HepG2 (cell line): ENCODE data around the gene ZNF511. TPM values are rescaled to one million over a fixed set of nuclear protein-coding genes. Genes with fewer than 3 reads are reported as not detected.

Experiments used
- ATAC-seq: fragments of 200-7000 bp; cut with Tn5 transposase; 3 replicates; pipeline ENCODE4 v1.9.1; 2020; ENCODE audit warnings: mild to moderate bottlenecking, moderate library complexity
- BruUV-seq: library from RNA; stranded (reverse); fragments of 400-500 nt; replicated peaks from 2 replicates; lab custom pipeline; 2021; lab: Mats Ljungman, UMichigan
- CTCF ChIA-PET: fragments of 300-600 bp; formaldehyde crosslinking; extraction: SDS; loops from one replicate; lab custom pipeline; 2021; ENCODE audit warnings: low total read pairs, inconsistent platforms, low intra/inter-chr PET ratio; lab: Yijun Ruan, JAX
- POLR2A ChIA-PET: fragments of 350-600 bp; sonication (Branson Sonifier 250); formaldehyde crosslinking; loops from one replicate; lab custom pipeline; 2020; ENCODE audit warnings: antibody characterized with exemption, inconsistent platforms; lab: Yijun Ruan, JAX
- DNase-seq: peaks from one replicate; pipeline ENCODE4 v3.0.0-alpha.2; 2015; ENCODE audit warnings: low spot score
- FAIRE-seq: peaks from 3 replicates; lab custom pipeline; 2011; peaks lifted over from hg19 to GRCh38; lab: Jason Lieb, UNC
- H2AFZ ChIP-seq: one replicate; pipeline ENCODE4 v1.6.1; 2011; ENCODE audit warnings: low read length, inconsistent platforms
- H3K27ac ChIP-seq: fragments of 300-600 bp; 3 replicates; pipeline ENCODE4 v1.8.0; 2011; ENCODE audit warnings: mixed run types, mild to moderate bottlenecking, mixed read lengths, low read length, inconsistent platforms; ENCODE audit not compliant: insufficient read depth; ENCODE audit errors: extremely low read length
- H3K27me3 ChIP-seq, 2 experiments: fragments of 200-600 bp in 1 of 2; 2 replicates in 1 of 2; 3 replicates in 1 of 2; pipeline versions ENCODE4 v1.6.0 to v1.8.0; 2011; ENCODE audit warnings: low read length in 2 of 2, mild to moderate bottlenecking in 2 of 2, moderate library complexity in 2 of 2, inconsistent platforms in 1 of 2; ENCODE audit not compliant: insufficient read depth in 2 of 2, control insufficient read depth in 1 of 2
- H3K36me3 ChIP-seq, 2 experiments: fragments of 200-600 bp in 1 of 2; replicated peaks in 1 of 2; 2 replicates in 1 of 2; 3 replicates in 1 of 2; pipeline versions ENCODE4 v1.5.1 to v1.8.0; 2011; ENCODE audit warnings: low read length in 2 of 2, inconsistent platforms in 1 of 2; ENCODE audit not compliant: insufficient read depth in 2 of 2, control insufficient read depth in 1 of 2
- H3K4me1 ChIP-seq: 2 replicates; pipeline ENCODE4 v1.5.1; 2012; ENCODE audit warnings: low read length, inconsistent platforms; ENCODE audit not compliant: insufficient read depth
- H3K4me2 ChIP-seq: 2 replicates; pipeline ENCODE4 v1.6.0; 2011; ENCODE audit warnings: low read depth, low read length, inconsistent platforms
- H3K4me3 ChIP-seq, 3 experiments: fragments of 200-600 bp in 1 of 3; sonication (generic), shearing (Covaris generic) in 1 of 3; replicated peaks in 1 of 3; 2 replicates each; pipeline ENCODE4 v1.5.1; 2011 to 2016; ENCODE audit warnings: low read length in 3 of 3, inconsistent platforms in 2 of 3, low read depth in 2 of 3, mild to moderate bottlenecking in 2 of 3, control low read depth in 1 of 3, mixed read lengths in 1 of 3; ENCODE audit not compliant: insufficient read depth in 1 of 3
- H3K79me2 ChIP-seq: one replicate; pipeline ENCODE4 v1.6.1; 2011; ENCODE audit warnings: low read length, inconsistent platforms; ENCODE audit not compliant: insufficient read depth
- H3K9ac ChIP-seq: 2 replicates; pipeline ENCODE4 v1.6.0; 2011; ENCODE audit warnings: mild to moderate bottlenecking, low read depth, low read length, inconsistent platforms; ENCODE audit not compliant: insufficient read depth
- H3K9me3 ChIP-seq: 2 replicates; pipeline ENCODE4 v1.5.1; 2012; ENCODE audit warnings: mild to moderate bottlenecking, low read length
- H4K20me1 ChIP-seq: 2 replicates; pipeline ENCODE4 v1.6.0; 2011; ENCODE audit warnings: inconsistent platforms, mild to moderate bottlenecking, low read length, moderate library complexity; ENCODE audit not compliant: insufficient read depth
- KAT2B ChIP-seq: fragments of 150-350 bp; IDR thresholded peaks from 2 replicates; pipeline ENCODE4 v1.6.1; 2014; ENCODE audit warnings: low read depth, low read length, borderline replicate concordance
- ZNF503 ChIP-seq: sonication (generic); formaldehyde crosslinking; IDR thresholded peaks from 2 replicates; pipeline ENCODE4 v1.4.0; 2020; ENCODE audit warnings: missing genetic modification reagents
- WGBS: methylation state at CpG from one replicate; pipeline ENCODE4 v1.1.6; 2017; ENCODE audit warnings: low lambda C conversion rate; 5-methylcytosine and 5-hydroxymethylcytosine counted together
- in situ Hi-C: cut with HindIII; loops from 2 replicates; pipeline ENCODE4 v1.10.0; 2017; ENCODE audit warnings: low pct_unique_long_range_greater_than_20kb; ENCODE audit not compliant: extremely low pct_ligation_motif_present
- intact Hi-C: fragments of 100-400 bp; cut with micrococcal nuclease; formaldehyde crosslinking; loops from one replicate; pipeline ENCODE4 v1.10.0; 2022; ENCODE audit not compliant: unreplicated experiment
- polyA plus RNA-seq, 8 experiments: library from polyadenylated mRNA; depleted of rRNA in 3 of 8; stranded (reverse) in 7 of 8; unstranded in 1 of 8; fragments of >200 nt; fragmentation: Illumina TruSeq in 4 of 8; extraction: Trizol in 4 of 8; gene quantifications; 2 replicates each; pipeline versions ENCODE4 v1.2.1 to v1.2.3, GENCODE V29; 2011 to 2016; ENCODE audit warnings: low read depth in 4 of 8, missing spikeins in 1 of 8, mixed read lengths in 1 of 8; ENCODE audit not compliant: insufficient read depth in 1 of 8
- total RNA-seq, 5 experiments: library from RNA; depleted of rRNA; stranded (reverse); fragments of >200 nt; fragmentation: Illumina TruSeq; extraction: Trizol; gene quantifications; 2 replicates each; pipeline ENCODE4 v1.2.3, GENCODE V29; 2016; ENCODE audit warnings: low read depth in 1 of 5
- TF ChIP-seq, protein P1 (sequence below): sonication (generic); formaldehyde crosslinking; IDR thresholded peaks from 2 replicates; pipeline ENCODE4 v1.4.0; 2020; ENCODE audit warnings: mild to moderate bottlenecking, low read depth, missing genetic modification reagents
- TF ChIP-seq, protein P2 (sequence below): sonication (generic); formaldehyde crosslinking; IDR thresholded peaks from 2 replicates; pipeline ENCODE4 v1.5.0; 2020; ENCODE audit warnings: mild to moderate bottlenecking, missing genetic modification reagents

ZNF511 gene
- total and polyA plus RNA-seq, 2 of the 13 experiments (the other 11 are each of a cell fraction or from before 2014, with no cell fraction given): 35.6 to 66.4 TPM

DNA sequence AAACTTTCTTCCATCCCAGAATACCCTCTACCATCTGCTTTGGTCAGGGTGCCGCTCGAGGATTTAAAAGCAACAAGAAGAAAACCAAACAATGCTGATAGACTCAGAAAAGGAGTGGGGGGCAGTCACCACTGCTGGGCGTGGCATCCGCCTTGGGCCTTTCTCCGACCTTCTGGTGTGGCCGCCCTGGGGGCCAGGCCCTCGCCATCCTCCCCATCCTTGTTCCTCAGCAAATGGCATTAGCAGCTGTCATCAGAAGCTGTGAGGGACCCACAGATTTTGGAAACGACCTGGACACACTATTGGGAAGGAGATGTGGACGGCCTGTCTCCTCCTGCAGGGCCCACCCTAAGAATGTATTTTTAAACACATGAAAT lies 4.0 kb downstream of the ZNF511 start (continued):
- TF ChIP-seq, protein P1, sequence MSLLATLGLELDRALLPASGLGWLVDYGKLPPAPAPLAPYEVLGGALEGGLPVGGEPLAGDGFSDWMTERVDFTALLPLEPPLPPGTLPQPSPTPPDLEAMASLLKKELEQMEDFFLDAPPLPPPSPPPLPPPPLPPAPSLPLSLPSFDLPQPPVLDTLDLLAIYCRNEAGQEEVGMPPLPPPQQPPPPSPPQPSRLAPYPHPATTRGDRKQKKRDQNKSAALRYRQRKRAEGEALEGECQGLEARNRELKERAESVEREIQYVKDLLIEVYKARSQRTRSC (CRISPR knock-in tag): no peak

GRCh38 chr10:133313192-133313591 lies 4.5 kb downstream of the ZNF511 start:
- ATAC-seq (no peak), DNase-seq (no peak), FAIRE-seq (no peak)
- no peak overlapping the region for H3K4me3 ChIP-seq
- TF ChIP-seq, protein P2, sequence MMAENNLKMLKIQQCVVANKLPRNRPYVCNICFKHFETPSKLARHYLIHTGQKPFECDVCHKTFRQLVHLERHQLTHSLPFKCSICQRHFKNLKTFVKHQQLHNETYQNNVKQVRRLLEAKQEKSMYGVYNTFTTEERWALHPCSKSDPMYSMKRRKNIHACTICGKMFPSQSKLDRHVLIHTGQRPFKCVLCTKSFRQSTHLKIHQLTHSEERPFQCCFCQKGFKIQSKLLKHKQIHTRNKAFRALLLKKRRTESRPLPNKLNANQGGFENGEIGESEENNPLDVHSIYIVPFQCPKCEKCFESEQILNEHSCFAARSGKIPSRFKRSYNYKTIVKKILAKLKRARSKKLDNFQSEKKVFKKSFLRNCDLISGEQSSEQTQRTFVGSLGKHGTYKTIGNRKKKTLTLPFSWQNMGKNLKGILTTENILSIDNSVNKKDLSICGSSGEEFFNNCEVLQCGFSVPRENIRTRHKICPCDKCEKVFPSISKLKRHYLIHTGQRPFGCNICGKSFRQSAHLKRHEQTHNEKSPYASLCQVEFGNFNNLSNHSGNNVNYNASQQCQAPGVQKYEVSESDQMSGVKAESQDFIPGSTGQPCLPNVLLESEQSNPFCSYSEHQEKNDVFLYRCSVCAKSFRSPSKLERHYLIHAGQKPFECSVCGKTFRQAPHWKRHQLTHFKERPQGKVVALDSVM (CRISPR knock-in tag): no peak
- no peak for TF ChIP-seq KAT2B
- TF ChIP-seq ZNF503 (CRISPR knock-in tag): no peak
- H2AFZ ChIP-seq: no peak overlapping the region
- intact Hi-C loops: no loop called here
- no peak overlapping the region for H3K27ac ChIP-seq
- H3K27me3 ChIP-seq: no peaks in the 10 kb centered on the region; a peak in 1 of 5 replicates
- ChIA-PET POLR2A (no interaction called here), CTCF (interaction anchor here (0.6 kb wide), 1 partner anchor 16 kb away, joined by 3 read pairs; no protein-coding TSS in a partner anchor)
- 93% methylated on average over 4 of the region's 4 CpGs for WGBS
- no peak overlapping the region for H3K9ac ChIP-seq
- peaks cover 14 to 33% of the 10 kb centered on the region in 2 experiments; a peak in 4 of 5 replicates for H3K36me3 ChIP-seq
- peaks cover 9% of the 10 kb centered on the region; the same call in 1 of the 2 replicates for H3K4me1 ChIP-seq
- no peak overlapping the region for H3K4me2 ChIP-seq
- no peaks in the 10 kb centered on the region for H3K9me3 ChIP-seq
- in situ Hi-C loops: no loop called here
- no peaks in the 10 kb centered on the region; the same call in 1 of the 2 replicates for H4K20me1 ChIP-seq
- BruUV-seq: no TSS peak
- peaks cover 4% of the 10 kb centered on the region for H3K79me2 ChIP-seq
